ENCODE data around the gene KLHL29.

KLHL29 gene

GRCh38 chr2:23423062-23423872 is 38.3 kb downstream of the KLHL29 start:
- DNase-seq: no peak

- DNase-seq: no peak
Measured at GRCh38 chr2:23423873-23424680, 39.1 kb downstream of the KLHL29 start.

- DNase-seq: no peak
Measured at GRCh38 chr2:23425338-23425871, 40.4 kb downstream of the KLHL29 start.

GRCh38 chr2:23425885-23426262 is 40.9 kb downstream of the KLHL29 start:
- DNase-seq: peak; percentile 87

- peak; percentile 93 for DNase-seq
Measured at GRCh38 chr2:23426263-23426905, 41.4 kb downstream of the KLHL29 start.

DNA sequence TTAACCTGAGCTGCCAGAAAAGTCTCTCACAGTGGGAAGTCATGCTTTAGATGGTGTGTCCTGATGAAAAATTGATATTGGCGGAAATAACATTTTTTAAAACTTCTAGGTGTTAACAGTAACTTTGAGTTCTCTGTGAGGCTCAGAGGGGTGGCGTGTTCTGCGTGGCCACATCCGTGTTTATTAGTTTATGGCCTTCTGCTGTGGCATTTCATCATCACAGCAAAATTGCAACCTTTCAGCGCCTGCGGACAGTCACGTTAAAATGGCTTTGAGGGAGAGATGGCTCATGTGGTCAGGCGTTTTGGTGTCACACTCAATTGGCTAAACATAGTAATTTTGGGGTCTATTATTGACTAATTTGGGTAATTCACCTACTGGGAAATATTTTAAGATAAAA is 42.4 kb downstream of the KLHL29 start:
- no peak for DNase-seq

- DNase-seq: no peak
Measured at GRCh38 chr2:23427976-23428375, 43.0 kb downstream of the KLHL29 start.

- DNase-seq: no peak
Measured at GRCh38 chr2:23429036-23429435, 44.1 kb downstream of the KLHL29 start.

DNA sequence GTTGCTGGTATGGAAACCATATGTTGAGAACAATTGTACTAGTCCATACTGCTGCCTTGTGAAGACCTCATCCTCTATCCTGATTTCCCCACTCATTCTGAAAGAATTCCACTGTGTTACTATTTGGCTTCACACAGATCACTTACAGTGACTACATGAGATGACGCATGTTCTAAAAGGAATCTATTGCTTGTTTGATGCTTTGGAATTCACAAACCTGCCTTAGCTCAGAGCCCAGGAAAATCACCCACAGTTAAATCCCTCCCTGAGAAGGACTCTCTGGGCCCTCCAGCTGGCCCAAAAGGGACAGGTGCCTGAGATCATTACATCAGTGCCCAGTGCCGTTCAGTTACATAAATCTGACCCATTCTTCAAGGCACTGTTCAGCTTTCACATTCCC is 45.3 kb downstream of the KLHL29 start:
- peak; percentile 93 for DNase-seq

DNA sequence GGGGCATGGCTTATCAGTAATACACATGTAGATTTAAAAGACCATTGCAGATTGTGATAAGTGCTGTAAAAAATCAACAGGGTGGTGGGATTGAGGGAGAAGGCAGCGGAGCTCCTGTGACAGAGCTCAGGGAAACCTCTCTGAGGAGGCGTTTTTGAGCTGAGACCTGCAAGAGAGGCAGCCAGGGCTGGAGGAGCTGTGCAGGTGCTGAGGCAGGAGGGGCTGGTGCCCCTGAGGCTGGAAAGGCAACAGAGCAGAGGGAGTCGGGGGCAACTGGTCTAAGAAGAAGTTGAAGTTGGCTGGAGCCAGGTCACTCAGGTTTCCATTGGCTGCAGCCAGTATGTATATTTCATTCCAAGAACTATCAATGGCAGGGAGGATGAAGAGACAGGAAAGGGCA is 47.6 kb downstream of the KLHL29 start:
- no peak for DNase-seq

- DNase-seq: no peak
Measured at GRCh38 chr2:23433282-23433681, 48.3 kb downstream of the KLHL29 start.

GRCh38 chr2:23434721-23435121 is 49.7 kb downstream of the KLHL29 start:
- peak; percentile 33 for DNase-seq

GRCh38 chr2:23435250-23436035 is 50.5 kb downstream of the KLHL29 start:
- DNase-seq: no peak

GRCh38 chr2:23436346-23437098 is 51.5 kb downstream of the KLHL29 start:
- no peak for DNase-seq

GRCh38 chr2:23441414-23441813 is 56.4 kb downstream of the KLHL29 start:
- no peak for DNase-seq

DNA sequence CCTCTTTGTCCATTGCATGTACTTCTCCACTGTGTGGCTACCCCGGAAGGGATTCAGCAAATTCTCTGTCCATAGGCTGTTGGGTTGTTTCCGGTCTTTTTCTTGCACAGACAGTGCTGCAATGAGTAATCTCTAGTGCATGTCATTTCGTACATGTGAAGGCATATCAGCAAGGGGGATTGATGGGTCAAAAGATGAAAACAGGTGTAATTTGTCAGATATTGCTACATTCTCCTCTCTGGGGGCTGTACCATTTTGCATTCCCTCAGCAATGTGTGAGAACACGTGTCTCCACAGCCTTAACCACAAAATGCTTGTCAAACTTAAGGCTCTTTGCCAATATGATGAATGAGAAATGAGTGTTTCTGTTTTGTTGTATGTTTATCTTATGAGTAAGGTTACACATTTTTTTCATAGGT is 60.5 kb downstream of the KLHL29 start:
- DNase-seq: peak; percentile 91

DNA sequence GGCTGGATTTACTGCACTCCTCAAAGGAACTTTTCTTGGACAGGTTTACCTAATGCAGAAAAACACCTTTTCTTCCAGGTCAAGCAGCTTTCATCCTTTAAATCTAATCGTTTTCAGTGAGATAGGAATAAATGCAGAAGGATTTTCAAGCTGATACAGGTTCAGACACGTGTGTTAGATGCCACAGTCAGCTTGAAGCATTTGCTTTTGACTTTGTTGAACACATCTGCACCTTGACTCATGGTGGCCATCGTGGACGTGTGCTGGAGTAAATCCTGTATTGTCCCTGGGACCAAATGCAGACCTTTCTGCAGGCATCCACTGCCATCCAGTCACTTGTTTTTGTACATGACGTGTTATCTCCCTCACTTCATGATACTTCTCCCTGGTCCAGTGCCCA is 61.9 kb downstream of the KLHL29 start:
- DNase-seq: no peak

DNA sequence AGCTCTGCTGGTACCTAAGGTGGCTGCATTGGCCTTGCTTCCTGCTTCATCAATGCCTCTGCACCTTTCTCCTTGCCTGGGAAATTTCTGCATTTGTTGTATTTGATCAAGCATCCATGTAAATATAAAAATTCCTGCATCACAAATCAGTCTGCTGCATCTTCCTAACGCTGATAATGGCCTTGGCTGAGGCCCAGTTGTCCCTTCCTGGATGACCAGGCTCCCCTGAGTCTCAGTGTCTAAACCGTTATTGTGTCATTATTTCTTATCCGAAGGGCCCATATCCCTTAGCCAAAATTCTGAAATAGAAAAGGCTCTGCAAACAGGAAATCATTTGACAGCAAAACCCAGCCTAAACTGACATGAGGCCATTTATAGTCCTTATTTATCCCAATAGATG is 62.4 kb downstream of the KLHL29 start:
- no peak for DNase-seq

DNA sequence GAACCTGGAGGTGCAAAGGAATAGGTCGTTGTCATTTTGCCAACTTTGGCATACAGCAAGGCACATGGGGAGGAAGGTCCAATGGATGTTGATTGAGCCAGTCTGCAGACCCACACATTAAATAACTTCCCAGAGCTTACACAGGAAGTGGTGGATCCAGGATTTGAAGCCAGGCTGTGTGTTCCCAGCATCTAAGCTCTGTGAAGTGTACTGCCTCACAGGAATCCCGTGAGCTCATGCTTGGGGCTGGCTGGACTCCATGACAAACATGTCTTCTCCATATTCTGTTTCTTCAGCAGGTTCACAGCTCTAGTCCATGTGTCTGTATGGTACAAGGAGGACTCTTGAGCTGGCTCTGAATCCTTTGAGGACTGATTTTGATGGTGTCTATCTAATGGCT is 63.9 kb downstream of the KLHL29 start:
- no peak for DNase-seq

GRCh38 chr2:23449413-23449812 is 64.4 kb downstream of the KLHL29 start:
- DNase-seq: no peak

GRCh38 chr2:23449831-23450331 is 64.9 kb downstream of the KLHL29 start:
- DNase-seq: no peak

GRCh38 chr2:23452372-23452771 is 67.4 kb downstream of the KLHL29 start:
- DNase-seq: no peak

All from HCEC 1CT (cell line).